ENCODE data around the gene ZNF3. TPM values are rescaled to one million over a fixed set of nuclear protein-coding genes. Genes with fewer than 3 reads are reported as not detected.

The ZNF3 gene
- total and polyA plus RNA-seq, 4 donors = 10.2 to 18.2 (median 12.2) TPM

GRCh38 chr7:100061518-100062193 lies 19.9 kb downstream of the ZNF3 start:
- Histone ChIP-seq H3K9me3 (ENCODE audit: control insufficient read depth in 4 of 4, low read length in 3 of 4) (no peaks in the 10 kb centered on the region), H3K27ac (ENCODE audit: low read depth in 1 of 2, low read length in 2 of 2) (no peak overlapping the region), H3K27me3 (ENCODE audit: control insufficient read depth in 4 of 4, insufficient read depth in 4 of 4, low read length in 3 of 4) (no peaks in the 10 kb centered on the region), H3K4me1 (ENCODE audit: control insufficient read depth in 4 of 4, insufficient read depth in 4 of 4, low read length in 3 of 4) (peaks cover 2 to 22% (median 14%) of the 10 kb centered on the region in 4 donors), H3K36me3 (ENCODE audit: control insufficient read depth in 4 of 4, insufficient read depth in 3 of 4, low read depth in 1 of 4, low read length in 3 of 4) (peaks cover 3 to 46% (median 34%) of the 10 kb centered on the region in 4 donors), H3K4me3 (ENCODE audit: low read depth in 1 of 3, low read length in 3 of 3) (no peak overlapping the region), H3K9ac (ENCODE audit: low read depth in 1 of 2, low read length in 2 of 2) (no peak overlapping the region)
- TF ChIP-seq FOXA2 (IDR thresholded peaks at IDR 0.05) (no peak), FOXA1 (IDR thresholded peaks at IDR 0.05) (no peak), JUND (IDR thresholded peaks at IDR 0.05) (no peak), RXRA (IDR thresholded peaks at IDR 0.05) (no peak), TAF1 (conservative IDR thresholded peaks at IDR 0.05) (no peak)
- WGBS = 95% methylated on average over 11 of the region's 11 CpGs
- peak; percentile 69 for DNase-seq (ENCODE audit: low spot score)

GRCh38 chr7:100059251-100059739 lies 22.2 kb downstream of the ZNF3 start:
- peaks cover 3 to 42% (median 32%) of the 10 kb centered on the region in 4 donors for H3K36me3 ChIP-seq (ENCODE audit: control insufficient read depth in 4 of 4, insufficient read depth in 3 of 4, low read depth in 1 of 4, low read length in 3 of 4)
- TF ChIP-seq ZBTB33 (IDR thresholded peaks at IDR 0.05) (no peak), RAD21 (IDR thresholded peaks at IDR 0.05) (no peak), RXRA (IDR thresholded peaks at IDR 0.05) (no peak), CTCF (IDR thresholded peaks at IDR 0.05; ENCODE audit: low read depth, low read length, missing input control) (no peak), TAF1 (conservative IDR thresholded peaks at IDR 0.05) (no peak), SP1 (IDR thresholded peaks at IDR 0.05) (no peak), FOXA1 (IDR thresholded peaks at IDR 0.05) (no peak), YY1 (IDR thresholded peaks at IDR 0.05) (no peak), FOXA2 (IDR thresholded peaks at IDR 0.05) (no peak), REST (IDR thresholded peaks at IDR 0.05) (no peak), NR2F2 (IDR thresholded peaks at IDR 0.05) (no peak), JUND (IDR thresholded peaks at IDR 0.05) (no peak), GABPA (IDR thresholded peaks at IDR 0.05 in 1 of 2, conservative IDR thresholded peaks at IDR 0.05 in 1 of 2) (no peak), EGR1 (IDR thresholded peaks at IDR 0.05; ENCODE audit: low read depth in 2 of 2) (no peak), HNF4G (IDR thresholded peaks at IDR 0.05) (no peak), MAX (IDR thresholded peaks at IDR 0.05) (no peak)
- H3K9ac ChIP-seq (ENCODE audit: low read depth in 1 of 2, low read length in 2 of 2) = no peak overlapping the region
- no peak for DNase-seq (ENCODE audit: low spot score)
- H3K4me3 ChIP-seq (ENCODE audit: low read depth in 1 of 3, low read length in 3 of 3) = no peak overlapping the region
- H3K4me1 ChIP-seq (ENCODE audit: control insufficient read depth in 4 of 4, insufficient read depth in 4 of 4, low read length in 3 of 4) = peaks cover 0 to 3% (median 0%) of the 10 kb centered on the region in 4 donors
- WGBS = 79% methylated on average over 5 of the region's 5 CpGs
- no peaks in the 10 kb centered on the region for H3K27me3 ChIP-seq (ENCODE audit: control insufficient read depth in 4 of 4, insufficient read depth in 4 of 4, low read length in 3 of 4)
- no peak overlapping the region for H3K27ac ChIP-seq (ENCODE audit: low read depth in 1 of 2, low read length in 2 of 2)
- H3K9me3 ChIP-seq (ENCODE audit: control insufficient read depth in 4 of 4, low read length in 3 of 4) = no peaks in the 10 kb centered on the region

Data from liver (tissue), 9 donors.